A549 (cell line): ENCODE data around the gene TMEM145.

Source experiments
- JUNB ChIP-seq: fragments of >200 bp; sonication (Bioruptor Twin); formaldehyde crosslinking; IDR thresholded peaks from 2 replicates; pipeline ENCODE4 v1.6.1; 2016
- POLR2A ChIP-seq: IDR thresholded peaks from 2 replicates; pipeline ENCODE4 v1.6.1; 2012; ENCODE audit warnings: mild to moderate bottlenecking, low read length
- RAD21 ChIP-seq, 2 experiments: fragments of >200 bp in 1 of 2; sonication (Bioruptor Twin) in 1 of 2; formaldehyde crosslinking in 1 of 2; IDR thresholded peaks in 1 of 2; conservative IDR thresholded peaks in 1 of 2; 2 replicates in 1 of 2; 3 replicates in 1 of 2; pipeline ENCODE4 v1.6.1; 2012 to 2018; ENCODE audit warnings: inconsistent platforms in 1 of 2
- RCOR1 ChIP-seq: fragments of 150-350 bp; IDR thresholded peaks from 2 replicates; pipeline ENCODE4 v1.6.1; 2014; ENCODE audit warnings: antibody characterized with exemption, low read length, low read depth
- TF ChIP-seq, protein P1 (sequence below): fragments of 200-600 bp; sonication (generic); IDR thresholded peaks from 2 replicates; pipeline ENCODE4 v1.6.1; 2016; ENCODE audit warnings: antibody characterized with exemption, mild to moderate bottlenecking, moderate library complexity

DNA sequence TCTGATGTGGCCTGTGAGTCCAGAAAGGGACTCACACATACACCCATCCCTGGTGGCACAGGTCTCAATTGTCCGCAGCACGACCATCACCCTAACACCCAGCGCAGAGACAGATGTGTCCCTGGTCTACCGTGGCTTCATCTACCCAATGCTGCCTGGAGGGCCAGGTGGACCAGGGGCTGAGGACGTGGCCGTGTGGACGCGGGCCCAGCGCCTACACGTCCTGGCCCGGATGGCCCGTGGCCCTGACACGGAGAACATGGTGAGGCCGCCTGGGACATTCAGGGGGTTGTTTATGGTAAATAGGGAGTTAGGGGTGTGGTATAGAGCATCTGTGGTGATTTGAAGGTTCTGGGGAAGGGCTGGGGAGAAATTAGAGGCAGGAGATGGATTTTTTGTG, 35.1 kb downstream of the TMEM145 start:
- TF ChIP-seq RCOR1 (no peak), RAD21 (conservative IDR thresholded peaks at IDR 0.05 in 1 of 2, IDR thresholded peaks at IDR 0.05 in 1 of 2) (no peak), JUNB (no peak), POLR2A (no peak)
- TF ChIP-seq, protein P1, sequence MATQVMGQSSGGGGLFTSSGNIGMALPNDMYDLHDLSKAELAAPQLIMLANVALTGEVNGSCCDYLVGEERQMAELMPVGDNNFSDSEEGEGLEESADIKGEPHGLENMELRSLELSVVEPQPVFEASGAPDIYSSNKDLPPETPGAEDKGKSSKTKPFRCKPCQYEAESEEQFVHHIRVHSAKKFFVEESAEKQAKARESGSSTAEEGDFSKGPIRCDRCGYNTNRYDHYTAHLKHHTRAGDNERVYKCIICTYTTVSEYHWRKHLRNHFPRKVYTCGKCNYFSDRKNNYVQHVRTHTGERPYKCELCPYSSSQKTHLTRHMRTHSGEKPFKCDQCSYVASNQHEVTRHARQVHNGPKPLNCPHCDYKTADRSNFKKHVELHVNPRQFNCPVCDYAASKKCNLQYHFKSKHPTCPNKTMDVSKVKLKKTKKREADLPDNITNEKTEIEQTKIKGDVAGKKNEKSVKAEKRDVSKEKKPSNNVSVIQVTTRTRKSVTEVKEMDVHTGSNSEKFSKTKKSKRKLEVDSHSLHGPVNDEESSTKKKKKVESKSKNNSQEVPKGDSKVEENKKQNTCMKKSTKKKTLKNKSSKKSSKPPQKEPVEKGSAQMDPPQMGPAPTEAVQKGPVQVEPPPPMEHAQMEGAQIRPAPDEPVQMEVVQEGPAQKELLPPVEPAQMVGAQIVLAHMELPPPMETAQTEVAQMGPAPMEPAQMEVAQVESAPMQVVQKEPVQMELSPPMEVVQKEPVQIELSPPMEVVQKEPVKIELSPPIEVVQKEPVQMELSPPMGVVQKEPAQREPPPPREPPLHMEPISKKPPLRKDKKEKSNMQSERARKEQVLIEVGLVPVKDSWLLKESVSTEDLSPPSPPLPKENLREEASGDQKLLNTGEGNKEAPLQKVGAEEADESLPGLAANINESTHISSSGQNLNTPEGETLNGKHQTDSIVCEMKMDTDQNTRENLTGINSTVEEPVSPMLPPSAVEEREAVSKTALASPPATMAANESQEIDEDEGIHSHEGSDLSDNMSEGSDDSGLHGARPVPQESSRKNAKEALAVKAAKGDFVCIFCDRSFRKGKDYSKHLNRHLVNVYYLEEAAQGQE = no peak
